Inferior parietal cortex (tissue), 1 donor: ENCODE results near the gene CDC42BPB.

ENCODE experiments used
- DNase-seq: peaks from one replicate; pipeline ENCODE4 v3.0.0-alpha.2; 2016; ENCODE audit errors: extremely low spot score

Gene CDC42BPB

DNA sequence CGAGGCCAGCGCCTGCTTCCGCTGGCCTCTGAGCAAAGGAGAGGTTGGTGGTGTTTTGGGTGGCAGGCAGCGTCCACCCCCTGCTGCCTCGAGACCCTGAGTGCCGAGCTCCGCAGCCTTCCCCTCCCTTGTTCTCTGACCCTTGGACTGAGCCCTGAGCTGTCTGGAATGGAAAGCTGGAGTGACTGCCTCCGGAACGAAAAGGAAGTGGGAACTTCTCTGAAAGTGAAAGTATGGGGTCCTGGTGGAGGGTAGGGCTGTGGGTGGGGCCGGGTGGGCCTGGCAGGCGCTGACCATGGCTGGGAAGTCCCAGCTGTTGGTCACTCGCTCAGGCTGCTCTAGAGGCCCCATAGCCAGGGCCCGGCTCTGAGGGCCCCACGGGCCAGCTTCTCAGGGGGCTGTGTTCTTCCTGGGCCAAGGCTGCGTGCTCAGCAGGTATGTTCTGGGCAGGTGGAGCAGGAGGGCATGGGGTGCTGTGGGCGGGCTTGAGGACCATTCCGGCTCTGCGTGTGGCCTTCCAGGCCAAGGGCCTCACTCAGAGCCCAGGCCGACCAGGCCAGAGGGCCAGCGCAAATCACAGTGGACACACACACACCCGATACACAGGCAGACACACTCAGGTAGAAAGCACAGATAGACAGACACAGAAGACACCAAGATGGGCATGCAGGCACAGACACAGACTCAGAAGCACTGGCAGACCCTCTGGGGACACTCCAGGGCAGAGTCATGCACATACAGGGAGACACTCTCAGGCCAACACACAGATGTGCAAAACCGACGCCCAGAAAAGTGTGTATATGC, 37.3 kb upstream of the CDC42BPB start, which contains the start of gene EXOC3L4:
EXOC3L4 (plus strand) TSS at position 320 of the 804 bp plus-strand sequence. CDS start 5,495 bp downstream, outside the sequence.
- no peak for DNase-seq

DNA sequence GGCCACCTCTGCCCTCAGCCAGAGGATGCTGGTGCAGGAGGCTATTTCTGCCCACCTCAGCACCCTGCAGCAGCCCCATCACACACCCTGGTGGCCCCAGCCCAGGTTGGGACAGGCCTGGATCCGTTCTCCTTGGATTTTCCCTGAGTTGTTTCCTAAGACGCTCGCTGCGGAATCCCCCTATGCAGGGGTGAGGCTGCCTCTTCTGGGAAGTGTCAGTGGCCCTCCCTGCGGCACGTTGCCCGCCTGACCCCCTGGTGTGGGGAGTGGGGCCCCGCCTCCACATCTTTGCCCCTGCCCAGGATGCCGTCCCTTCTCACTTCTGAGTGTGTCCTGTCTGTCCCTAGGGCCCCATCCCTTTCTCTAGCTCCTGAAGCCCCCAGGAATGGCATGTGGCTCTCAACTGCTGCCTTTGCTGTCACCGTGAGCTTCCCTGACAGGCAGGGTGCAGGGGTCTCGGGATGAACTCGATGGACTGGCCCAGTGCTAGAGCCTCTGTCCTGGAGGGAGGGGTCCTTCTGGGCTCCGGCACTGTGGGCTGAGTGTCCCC, 36.6 kb upstream of the CDC42BPB start:
- DNase-seq, result no peak

DNA sequence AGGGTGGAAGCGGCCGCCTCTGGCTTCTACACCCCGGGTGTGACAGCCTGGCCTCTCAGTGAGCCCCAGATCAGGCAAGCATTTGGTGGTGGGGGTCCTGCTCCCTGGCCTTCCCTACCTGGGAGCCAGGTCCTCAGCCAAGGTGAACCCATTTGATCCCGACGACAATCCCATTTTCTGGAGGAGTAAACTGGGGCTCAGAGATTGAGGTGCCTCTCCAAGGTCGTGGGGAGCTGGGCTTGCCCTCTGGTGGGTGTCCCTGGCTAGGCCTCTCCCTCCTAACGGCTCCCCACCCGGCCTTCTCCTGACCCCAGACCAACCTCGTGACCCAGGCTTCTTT, 34.5 kb upstream of the CDC42BPB start:
- DNase-seq, result no peak

DNA sequence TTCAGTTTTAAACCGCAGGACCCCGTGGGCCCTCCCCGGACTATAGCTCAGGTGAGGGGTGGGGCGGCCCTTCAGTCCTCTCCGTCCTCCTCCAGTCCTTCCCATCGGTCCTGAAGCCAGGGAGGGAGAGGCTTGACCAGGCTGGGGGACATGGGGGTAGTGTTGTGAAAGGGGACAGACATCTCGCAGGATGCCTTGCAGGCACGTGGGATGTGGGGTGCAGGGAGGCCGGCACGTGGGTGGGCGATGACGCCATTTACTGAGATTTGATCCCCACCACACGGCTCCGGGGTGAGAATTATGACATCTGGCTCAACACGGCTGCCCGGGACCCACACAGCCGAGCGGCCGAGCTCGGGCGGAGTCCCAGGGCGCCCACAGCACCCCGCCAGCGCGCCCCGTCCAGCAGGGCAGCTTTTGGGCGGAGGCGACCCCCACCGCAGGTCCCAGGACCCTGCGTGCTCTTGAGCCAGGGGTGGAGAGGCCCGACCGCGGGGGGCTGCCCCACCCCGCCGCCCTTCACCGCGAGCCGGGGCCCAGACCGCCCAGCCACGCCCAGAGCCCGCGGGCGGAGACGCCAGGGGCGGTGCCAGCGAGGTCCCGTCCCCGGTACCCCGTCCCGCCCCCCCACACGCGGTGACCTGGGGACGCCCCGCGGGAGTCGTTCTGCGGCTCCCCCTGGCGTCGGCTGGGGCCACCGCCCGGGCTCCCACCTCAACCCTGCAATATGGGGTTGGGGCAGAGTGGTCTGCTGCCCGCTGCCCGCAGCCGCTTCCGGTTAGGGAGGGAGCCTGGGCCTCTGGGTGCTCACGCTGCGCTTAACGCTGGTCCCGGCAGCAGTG, 33.9 kb upstream of the CDC42BPB start:
- no peak for DNase-seq

DNA sequence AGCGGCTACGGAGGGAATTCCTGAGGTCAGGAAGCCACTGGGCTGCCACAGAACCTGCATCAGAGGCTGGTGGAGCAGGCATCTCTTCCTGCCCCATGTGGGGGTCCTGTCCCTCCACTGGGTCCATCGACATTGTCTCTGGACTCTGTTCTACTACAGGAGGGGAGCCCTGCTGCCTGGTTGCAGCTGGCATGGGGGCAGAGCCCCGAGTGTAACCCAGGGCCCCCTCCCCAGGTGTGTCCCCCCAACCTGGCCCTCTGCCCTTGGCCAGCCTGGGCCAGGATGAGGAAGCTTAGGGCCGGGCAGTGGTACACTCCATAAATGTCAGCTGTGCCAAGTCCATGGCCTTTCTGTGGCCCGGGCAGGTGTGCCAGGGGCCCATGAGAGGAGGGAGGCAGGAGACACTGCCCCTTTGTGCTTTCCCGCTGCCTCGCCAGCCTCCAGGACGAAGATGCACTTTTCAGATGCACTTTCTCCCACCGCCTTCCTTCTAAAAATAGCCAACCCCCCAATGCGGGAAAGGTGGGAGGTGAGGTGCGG, 33.2 kb upstream of the CDC42BPB start:
- no peak for DNase-seq

DNA sequence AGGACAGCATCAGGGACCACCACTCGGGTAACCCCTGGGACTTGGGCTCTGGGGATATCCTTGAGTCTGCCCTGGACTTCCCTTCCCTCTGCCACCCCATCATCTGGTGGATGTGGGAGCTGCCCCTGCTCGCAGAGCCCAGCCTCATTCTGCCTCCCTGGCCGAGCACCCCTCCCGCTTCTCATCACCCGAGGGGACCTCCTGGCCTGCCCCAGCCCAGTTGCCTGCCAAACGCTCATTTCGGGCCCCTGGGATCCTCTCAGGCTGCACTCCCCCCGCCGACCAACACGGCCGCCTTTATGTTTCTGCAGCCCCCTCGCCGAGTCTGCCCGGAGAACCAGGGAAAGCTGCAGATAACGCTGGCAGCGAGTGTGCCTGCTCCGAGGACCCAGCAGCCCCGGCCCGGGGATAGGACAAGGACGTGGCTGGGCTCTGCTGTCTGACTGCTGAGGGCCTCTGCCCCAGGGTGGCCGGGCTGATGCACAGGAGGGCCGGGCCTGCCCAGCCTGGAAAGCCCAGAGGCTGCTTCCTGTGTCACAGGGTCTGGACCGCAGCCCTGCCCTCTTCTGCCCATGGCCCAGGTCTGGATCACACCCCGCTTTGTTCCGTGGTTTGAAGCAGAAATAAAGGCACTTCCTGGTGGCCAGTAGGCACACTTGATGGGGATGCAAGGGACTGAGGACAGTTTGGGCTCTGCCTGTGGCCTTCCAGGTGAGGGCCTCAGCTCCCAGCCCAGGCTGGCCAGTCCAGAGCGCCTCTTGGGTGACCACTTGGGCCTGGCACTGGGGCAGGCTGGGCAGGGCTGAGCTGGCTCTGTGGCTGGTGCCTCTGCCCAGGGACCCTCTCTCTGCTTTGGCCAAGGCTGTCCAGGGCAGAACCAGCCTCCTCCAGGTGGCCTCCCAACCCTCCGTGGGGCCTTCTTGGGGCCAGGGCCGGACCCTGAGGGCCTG, 32.3 kb upstream of the CDC42BPB start:
- no peak for DNase-seq

DNA sequence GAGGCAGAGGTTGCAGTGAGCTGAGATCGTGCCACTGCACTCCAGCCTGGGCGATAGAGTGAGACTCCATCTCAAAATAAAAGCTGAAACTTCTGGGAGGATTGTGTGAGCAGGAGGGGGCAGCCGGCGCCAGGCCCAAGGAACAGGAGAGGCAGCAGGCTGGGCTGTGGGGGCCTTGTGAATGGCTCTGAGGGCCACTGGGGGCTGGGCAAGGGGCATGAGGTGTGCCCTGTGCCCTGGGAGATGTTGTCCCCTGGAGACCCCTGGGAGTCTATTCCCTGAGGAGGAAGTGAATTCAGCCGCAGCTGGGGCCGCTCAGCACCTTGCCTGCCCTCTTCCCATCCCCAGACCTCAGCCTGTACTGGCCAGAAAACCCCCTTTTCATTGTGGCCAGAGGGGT, 31.6 kb upstream of the CDC42BPB start:
- no peak for DNase-seq

DNA sequence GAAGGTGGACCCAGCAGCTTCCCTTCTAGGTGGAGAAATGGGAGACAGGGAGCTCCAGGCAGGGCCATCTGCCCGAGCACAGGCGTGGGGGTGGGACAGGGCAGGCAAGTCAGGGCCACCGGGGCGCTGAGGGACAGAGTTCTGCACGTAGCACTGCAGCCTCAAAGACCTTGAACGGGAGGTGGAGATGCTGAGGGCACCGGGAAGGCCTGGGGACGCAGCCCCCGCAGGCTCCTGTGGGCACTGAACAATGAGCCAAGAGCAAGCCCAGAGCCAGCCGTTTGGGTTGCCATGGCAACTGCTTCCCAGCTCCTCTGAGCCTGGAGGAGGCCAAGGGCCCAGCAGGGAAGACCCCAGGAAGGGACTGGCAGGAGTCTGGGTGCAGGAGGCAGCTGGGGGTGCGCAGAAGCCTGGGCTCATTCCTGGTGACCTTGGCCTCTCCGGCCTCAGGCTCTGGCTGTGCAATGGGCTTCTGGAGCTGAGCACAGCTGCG, 30.0 kb upstream of the CDC42BPB start:
- DNase-seq, result no peak

DNA sequence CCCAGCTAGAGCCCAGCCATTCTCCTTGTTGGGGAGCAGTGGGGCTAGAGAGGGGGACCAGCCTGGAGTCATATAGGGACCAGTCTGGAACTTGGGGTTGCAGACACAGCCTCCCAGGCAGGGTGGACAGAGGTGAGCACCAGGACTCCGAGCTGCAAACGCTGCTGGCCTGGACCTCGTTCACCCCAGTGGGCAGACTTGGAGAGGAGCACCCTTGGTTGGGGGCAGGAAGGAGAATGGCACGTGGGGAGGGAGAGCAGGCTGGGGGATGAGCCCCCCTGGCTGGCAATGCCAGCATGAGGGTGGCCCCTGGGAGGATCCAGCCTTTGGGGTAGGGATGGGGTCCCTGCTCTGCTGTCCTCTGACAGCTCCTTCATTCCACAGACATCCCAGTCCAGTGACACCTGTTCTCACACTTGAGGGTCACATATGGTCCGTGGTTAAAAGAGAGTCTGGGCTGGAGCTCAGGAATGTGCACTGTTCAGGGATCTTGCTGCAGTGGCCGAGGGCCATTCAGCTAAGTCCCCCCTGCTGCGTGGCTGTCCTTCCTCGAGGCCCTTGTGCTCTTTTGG, 29.5 kb upstream of the CDC42BPB start:
- no peak for DNase-seq

DNA sequence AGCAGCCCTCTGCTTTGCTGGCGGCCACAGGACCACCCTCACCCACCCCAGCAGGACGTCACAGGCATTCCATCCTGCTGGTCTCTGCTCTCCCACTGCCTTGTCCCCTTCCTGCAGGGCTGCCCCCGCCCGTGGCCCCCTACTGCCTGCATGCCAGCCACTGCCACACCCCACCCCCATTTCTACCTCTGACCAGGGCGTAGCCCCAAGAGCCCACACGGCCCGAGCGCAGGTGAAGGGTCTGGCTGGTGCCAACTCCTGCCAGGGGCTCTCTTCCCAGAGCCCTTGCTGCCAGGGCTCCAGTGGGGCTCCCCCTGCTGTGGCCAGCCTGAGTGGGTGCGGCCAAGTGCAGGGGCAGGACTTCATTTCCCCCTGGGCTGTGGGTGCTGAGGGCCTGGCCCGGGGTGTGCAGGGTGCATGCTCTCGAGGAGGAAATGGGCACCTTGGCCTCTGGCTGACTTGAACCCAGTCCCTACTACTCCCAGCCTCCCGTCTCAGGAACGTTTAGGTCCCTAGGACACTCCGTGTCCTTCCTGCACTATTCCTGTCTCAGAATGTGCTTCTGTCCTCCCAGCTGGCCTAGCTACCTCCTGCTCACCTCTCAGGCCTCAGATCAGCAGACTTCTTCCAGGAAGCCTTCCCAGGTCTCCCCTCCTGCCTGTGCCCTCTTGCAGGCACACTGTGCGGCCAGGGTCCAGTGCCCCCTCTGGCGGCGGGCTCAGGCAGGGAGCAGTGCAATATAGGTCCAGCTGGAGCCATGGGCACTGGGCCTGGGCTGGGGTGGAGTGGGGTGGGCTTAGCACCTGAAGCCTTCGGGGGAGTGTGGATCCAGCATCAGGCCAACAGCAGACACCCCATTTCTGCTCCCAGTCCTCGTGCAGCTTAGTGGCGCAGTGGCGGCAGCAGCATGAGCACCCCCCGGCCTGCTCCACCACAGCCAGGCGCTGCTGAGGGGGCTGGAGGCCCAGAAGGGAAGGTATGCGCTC, 28.1 kb upstream of the CDC42BPB start:
- no peak for DNase-seq

DNA sequence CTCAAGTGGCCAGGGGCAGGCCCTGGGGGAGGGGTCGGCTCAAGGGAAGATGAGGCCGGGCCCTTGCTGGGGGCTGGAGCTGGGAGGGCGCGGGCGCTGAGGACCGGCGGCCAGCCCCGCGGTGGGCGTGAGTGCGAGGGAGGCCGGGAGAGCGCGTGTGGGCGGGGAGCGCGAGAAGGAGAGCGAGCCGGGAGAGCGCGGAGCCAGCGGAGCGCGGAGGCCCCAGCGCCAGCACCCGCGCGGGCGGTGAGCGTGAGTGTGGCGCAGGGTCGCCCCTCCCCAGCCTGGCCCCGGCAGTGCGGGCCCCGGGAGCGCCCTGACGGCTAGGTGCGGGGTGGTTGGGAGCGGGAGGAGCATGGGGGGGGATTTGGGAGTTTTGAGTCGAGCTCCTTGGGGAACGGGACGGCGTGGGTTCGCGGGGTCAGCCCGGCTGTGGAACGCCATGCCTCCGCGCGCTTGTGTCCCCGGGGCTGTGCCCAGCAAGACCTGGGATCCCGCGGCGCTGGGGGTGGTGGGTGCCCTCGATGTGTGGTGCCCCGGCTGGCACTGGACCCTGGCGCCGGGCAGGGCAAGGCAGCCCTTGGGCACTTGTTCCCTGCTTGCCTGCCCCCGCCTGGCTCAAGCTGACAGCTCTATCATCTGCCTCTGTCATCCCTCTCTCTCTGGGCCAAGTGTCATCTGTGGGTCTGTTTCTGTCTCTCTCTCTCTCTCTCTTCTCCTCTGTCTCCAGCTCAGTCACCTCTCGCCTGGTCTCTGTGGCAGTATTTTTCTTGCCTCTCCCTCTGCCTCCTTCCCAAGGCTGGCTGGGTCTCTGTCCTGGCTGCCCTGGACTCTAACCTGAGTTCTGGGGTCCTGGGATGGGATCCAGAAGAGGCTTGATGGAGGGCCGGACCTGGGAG, 26.9 kb upstream of the CDC42BPB start, which contains the start of gene LBHD2:
LBHD2 (plus strand) TSS at position 190 of the 899 bp plus-strand sequence. CDS start 1,803 bp downstream, outside the sequence.
- no peak for DNase-seq

DNA sequence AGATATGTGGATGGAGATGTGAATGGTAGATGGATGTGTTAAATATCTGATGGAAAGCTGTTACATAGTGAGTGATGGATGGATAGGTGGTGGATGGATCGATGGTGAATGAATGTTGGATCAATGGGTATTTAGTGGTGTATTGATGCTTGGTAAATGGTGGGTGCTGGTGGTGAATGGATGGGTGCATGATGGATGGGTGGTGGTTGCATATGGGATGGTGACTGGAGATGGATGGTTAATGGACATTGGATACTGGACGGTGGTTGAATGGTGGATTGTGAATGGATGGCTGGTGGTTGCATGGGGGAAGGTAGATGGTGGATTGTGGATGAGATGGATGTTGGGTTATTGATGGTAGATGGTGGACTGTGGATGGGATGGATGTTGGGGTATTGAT, 24.6 kb upstream of the CDC42BPB start:
- no peak for DNase-seq

DNA sequence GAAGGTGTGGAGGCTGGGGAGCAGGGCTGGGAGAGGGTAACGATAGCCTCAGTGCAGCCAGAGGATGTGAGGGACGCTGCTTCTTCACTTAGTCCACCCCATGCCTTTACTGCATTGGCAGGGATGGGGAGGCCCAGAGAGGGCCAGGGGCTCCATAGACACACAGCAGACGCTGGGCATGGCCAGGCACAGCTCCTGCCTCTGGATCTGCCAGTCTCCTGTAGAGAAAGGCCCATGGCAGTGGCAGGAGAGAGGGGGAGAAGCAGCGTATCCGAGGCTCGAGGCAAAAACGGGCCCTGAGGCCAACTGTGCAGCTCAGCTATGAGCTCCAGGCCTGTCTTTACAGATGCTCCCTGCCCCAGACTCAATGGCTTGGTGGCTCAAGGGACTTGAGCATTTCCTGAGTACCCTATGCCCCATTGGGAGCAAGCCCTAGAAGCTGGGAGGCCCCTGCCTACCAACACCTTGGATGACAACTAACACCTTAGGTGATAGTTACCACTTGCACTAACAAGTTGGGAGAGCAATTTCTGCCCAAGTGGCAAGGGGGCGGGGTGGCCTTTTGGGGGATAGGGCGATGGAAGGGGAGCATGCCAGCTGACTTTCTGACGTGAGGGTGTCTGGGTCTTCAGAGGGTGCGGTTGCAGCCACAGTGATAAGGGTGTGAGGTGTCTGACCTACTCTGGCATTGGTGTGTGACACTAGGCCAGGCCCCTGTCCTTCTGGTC, 21.7 kb upstream of the CDC42BPB start:
- DNase-seq, result no peak

DNA sequence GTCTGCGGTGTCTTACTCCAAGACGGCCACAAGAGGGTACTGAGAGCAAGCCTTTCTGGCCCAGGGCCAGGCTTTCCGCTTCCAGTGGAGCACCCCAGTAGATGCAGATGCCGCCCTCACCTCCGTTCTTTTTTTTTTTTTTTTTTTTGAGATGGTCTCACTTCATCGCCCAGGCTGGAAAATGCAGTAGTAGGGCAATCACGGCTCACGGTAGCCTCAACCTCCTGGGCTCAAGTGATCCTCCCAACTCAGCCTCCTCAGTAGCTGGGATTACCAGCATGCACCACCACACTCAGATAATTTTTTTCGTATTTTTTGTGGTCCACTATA, 21.0 kb upstream of the CDC42BPB start:
- peak; percentile 76 for DNase-seq

DNA sequence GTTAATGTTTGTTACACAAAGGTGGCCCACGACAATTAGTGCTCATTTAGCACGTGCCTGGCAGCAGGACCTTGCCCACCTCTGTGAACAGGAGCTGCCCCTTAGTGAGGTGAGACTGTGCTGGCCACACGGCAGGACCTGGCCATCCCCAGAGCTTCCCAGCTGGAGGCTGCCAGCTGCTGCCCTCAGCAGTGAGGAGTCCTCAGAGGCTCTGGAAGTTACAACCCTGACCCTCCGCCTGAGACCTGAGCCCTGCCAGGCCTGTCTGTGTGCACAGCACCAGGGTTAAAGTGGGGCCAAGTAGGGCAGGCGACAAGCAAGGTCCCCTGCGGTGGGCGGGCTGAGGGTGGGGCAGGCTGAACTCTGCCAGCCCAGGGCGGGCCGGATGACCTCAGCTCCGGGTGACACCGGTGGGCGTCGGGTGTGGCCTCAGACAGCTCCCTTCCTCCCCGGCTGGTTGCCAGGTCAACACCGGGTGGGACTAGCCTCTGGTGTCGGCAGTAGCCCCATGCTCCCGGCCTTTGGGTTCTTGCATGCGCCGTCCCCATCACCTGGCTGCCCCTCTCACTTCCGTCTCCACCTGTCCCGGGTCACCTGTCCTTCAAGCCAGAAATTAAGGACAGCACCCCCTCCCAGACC, 17.5 kb upstream of the CDC42BPB start:
- DNase-seq, result no peak

DNA sequence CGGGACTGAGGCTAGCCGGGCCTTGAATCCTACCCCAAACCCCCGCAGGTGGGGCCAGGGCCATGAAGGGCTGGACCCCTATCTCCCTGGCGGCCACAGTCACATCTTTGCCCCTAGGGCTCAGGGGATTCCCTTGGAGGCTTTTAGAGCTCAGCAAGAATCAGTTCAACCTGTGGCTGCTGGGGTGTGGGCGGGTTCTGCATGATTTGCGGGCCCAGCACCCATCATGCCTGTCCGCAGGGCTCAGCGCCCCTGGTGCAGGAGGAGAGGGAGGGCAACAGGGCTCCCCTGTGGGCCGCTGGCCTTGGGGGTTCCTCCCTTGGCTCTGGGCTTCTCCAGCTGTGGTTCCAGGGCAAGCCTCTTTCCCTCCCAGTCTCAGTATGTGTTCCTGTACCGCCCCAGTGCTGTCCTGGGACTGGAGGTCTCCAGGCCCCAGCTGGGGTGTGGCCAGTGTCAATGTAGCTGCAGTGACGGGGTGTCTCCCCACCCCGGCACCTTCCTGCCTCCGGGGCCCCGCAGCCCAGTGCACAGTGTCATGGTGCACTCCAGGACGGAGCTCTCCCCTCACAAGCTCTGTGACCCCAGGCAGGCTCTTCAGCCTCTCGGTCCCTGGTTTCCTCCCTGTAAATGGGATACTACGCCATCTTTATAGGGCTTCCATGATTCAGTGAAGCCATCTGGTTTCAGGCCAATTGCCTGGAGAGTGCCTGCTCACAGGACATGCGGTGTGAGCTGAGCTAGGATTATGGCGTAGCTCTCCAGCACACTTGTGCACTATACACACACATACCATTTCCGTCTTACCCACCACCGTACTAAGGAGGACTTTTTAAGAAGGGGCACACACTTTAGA, 16.8 kb upstream of the CDC42BPB start:
- DNase-seq, result no peak
